Calu3 (cell line): Measurements from ENCODE around the gene CDIPT. TPM values are rescaled to one million over a fixed set of nuclear protein-coding genes. Genes with fewer than 3 reads are reported as not detected.

ENCODE experiments used
- BruUV-seq: library from RNA; stranded (reverse); fragments of 400-500 nt; replicated peaks from 2 replicates; lab custom pipeline; 2021; lab: Mats Ljungman, UMichigan
- CTCF ChIA-PET: fragments of 300-600 bp; sonication (Branson Sonifier 250); formaldehyde crosslinking; loops from one replicate; lab custom pipeline; 2022; ENCODE audit warnings: antibody characterized with exemption; lab: Charles Lee
- DNase-seq: peaks from one replicate; pipeline ENCODE4 v3.0.0; 2022
- H3K27ac Mint-ChIP-seq: one replicate; pipeline ENCODE4 v1.8.0; 2022; ENCODE audit warnings: mixed read lengths; ENCODE audit not compliant: unreplicated experiment
- H3K27me3 Mint-ChIP-seq: one replicate; pipeline ENCODE4 v1.8.0; 2022; ENCODE audit warnings: mixed read lengths; ENCODE audit not compliant: unreplicated experiment
- H3K36me3 Mint-ChIP-seq: one replicate; pipeline ENCODE4 v1.8.0; 2022; ENCODE audit warnings: mild to moderate bottlenecking, moderate library complexity, mixed read lengths; ENCODE audit not compliant: insufficient read depth, unreplicated experiment
- H3K4me1 Mint-ChIP-seq: one replicate; pipeline ENCODE4 v1.8.0; 2022; ENCODE audit warnings: mild to moderate bottlenecking, low read depth, mixed read lengths; ENCODE audit not compliant: unreplicated experiment
- H3K4me3 Mint-ChIP-seq: one replicate; pipeline ENCODE4 v1.8.0; 2022; ENCODE audit warnings: mild to moderate bottlenecking, low read depth, moderate library complexity, mixed read lengths; ENCODE audit not compliant: unreplicated experiment
- H3K9me3 Mint-ChIP-seq: one replicate; pipeline ENCODE4 v1.8.0; 2022; ENCODE audit warnings: low read depth, mixed read lengths; ENCODE audit not compliant: unreplicated experiment
- CTCF ChIP-seq: fragments of 200-600 bp; IDR thresholded peaks from one replicate; pipeline ENCODE4 v1.8.0; 2022; ENCODE audit warnings: antibody characterized with exemption; ENCODE audit not compliant: unreplicated experiment
- intact Hi-C: fragments of 100-400 bp; cut with micrococcal nuclease; formaldehyde crosslinking; loops from one replicate; pipeline ENCODE4 v1.10.0; 2022; ENCODE audit not compliant: unreplicated experiment
- total RNA-seq: library from RNA; stranded (reverse); gene quantifications from 2 replicates; pipeline ENCODE4 v1.2.3, GENCODE V29; 2022

The CDIPT gene
- total RNA-seq, 1 experiment from 2014 or later, result 62.7 TPM

- CTCF ChIA-PET, result interaction anchor here (0.6 kb wide), 1 partner anchor 1023 kb away, joined by 4 read pairs; no protein-coding TSS in a partner anchor
- Mint-ChIP-seq H3K27me3 (no peaks in the 10 kb centered on the region), H3K9me3 (no peaks in the 10 kb centered on the region), H3K4me1 (no peaks in the 10 kb centered on the region), H3K27ac (no peak overlapping the region), H3K4me3 (no peak overlapping the region), H3K36me3 (peaks cover 43% of the 10 kb centered on the region)
- BruUV-seq, result TSS peak; percentile 19
- no peak for DNase-seq
- TF ChIP-seq CTCF, result no peak
- intact Hi-C loops, result no loop called here
Measured at GRCh38 chr16:29850998-29851397, 12.0 kb downstream of the CDIPT start.

GRCh38 chr16:29849505-29849904 is 13.5 kb downstream of the CDIPT start:
- BruUV-seq, result no TSS peak
- no peak for DNase-seq
- intact Hi-C loops, result loop anchor here (2.0 kb wide), 1 partner anchor 29 kb away; the partner anchor contains the start of gene MVP
- H3K9me3 Mint-ChIP-seq, result no peaks in the 10 kb centered on the region
- no peaks in the 10 kb centered on the region for H3K27me3 Mint-ChIP-seq
- no peak overlapping the region for H3K4me3 Mint-ChIP-seq
- CTCF ChIA-PET, result interaction anchor here (0.7 to 2.5 kb wide), 5 partner anchors 20 to 165 kb away, joined by 3 to 21 read pairs (median 5); partner anchors contain the start of gene SEZ6L2
- peaks cover 57% of the 10 kb centered on the region for H3K36me3 Mint-ChIP-seq
- H3K27ac Mint-ChIP-seq, result no peak overlapping the region
- TF ChIP-seq CTCF, result no peak
- no peaks in the 10 kb centered on the region for H3K4me1 Mint-ChIP-seq

GRCh38 chr16:29848420-29849297 is 14.4 kb downstream of the CDIPT start:
- peak; percentile 85 for DNase-seq
- no TSS peak for BruUV-seq

DNA sequence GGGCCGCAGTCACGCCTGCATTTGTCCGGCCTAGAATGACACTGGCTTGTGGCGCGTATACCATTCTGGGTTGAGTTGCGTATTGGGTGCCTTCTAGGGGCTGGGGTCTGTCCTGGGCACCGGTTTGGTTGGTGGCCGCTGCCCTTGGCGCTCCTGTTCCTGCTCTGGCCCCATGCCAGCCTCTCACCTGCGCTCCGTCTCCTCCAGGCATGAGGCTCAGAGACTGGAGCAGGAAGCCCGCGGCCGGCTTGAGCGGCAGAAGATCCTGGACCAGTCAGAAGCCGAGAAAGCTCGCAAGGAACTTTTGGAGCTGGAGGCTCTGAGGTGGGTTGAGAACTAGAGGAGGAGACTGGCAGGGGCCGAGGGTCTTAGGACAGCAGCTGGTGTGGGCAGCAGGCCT is 17.4 kb downstream of the CDIPT start:
- H3K27ac Mint-ChIP-seq, result no peak overlapping the region

More at GRCh38 chr16:29848420-29849297, 14.4 kb downstream of the CDIPT start:
- H3K9me3 Mint-ChIP-seq, result no peaks in the 10 kb centered on the region
- peak; percentile 90 for TF ChIP-seq CTCF
- intact Hi-C loops, result loop anchor here (1.0 to 2.0 kb wide), 2 partner anchors 28 to 148 kb away; partner anchors contain the start of gene MVP
- H3K27ac Mint-ChIP-seq, result peak overlapping the region; percentile 65
- H3K4me3 Mint-ChIP-seq, result no peak overlapping the region
- no peaks in the 10 kb centered on the region for H3K4me1 Mint-ChIP-seq
- CTCF ChIA-PET, result interaction anchor here (0.6 to 2.6 kb wide), 28 partner anchors 8 to 183 kb away, joined by 3 to 30 read pairs (median 4); partner anchors contain the start of genes ASPHD1, HIRIP3, KIF22 and MVP
- peaks cover 56% of the 10 kb centered on the region for H3K36me3 Mint-ChIP-seq
- no peaks in the 10 kb centered on the region for H3K27me3 Mint-ChIP-seq

More for the DNA sequence above, 17.4 kb downstream of the CDIPT start:
- Mint-ChIP-seq H3K27me3 (no peaks in the 10 kb centered on the region), H3K9me3 (no peaks in the 10 kb centered on the region), H3K4me3 (no peak overlapping the region), H3K36me3 (peaks cover 63% of the 10 kb centered on the region), H3K4me1 (no peaks in the 10 kb centered on the region)
- BruUV-seq, result no TSS peak
- intact Hi-C loops, result no loop called here
- CTCF ChIA-PET, result interaction anchor here (0.7 kb wide), 1 partner anchor 508 kb away, joined by 3 read pairs; no protein-coding TSS in a partner anchor
- TF ChIP-seq CTCF, result no peak
- DNase-seq, result no peak
